ENCODE results near the gene OFD1. TPM values are rescaled to one million over a fixed set of nuclear protein-coding genes. Genes with fewer than 3 reads are reported as not detected.

Gene OFD1
- total and polyA plus RNA-seq, 9 donors: 21.8 to 35.7 (median 32.1) TPM

DNA sequence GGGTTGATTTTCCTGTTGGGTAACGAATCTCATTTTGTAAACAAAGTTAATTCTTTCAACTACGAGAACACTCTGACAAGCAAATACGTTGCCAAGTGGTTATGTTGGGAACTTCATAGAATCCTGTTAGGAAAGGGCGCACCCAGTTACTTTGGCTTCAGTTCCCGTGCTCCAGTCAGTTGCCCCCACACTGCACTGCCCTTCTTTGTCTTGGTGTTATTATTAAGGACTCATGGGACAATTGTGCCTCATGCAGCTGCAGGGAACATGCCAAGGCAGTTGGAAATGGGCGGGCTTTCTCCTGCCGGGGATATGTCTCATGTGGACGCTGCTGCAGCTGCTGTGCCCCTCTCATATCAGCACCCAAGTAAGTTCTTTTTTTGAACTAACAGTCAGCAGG, 28.9 kb downstream of the OFD1 start:
- Histone ChIP-seq H3K27me3 (no peaks in the 10 kb centered on the region), H3K36me3 (no peaks in the 10 kb centered on the region), H3K27ac (no peak overlapping the region), H3K4me3 (no peak overlapping the region), H3K9me3 (no peaks in the 10 kb centered on the region), H3K4me1 (ENCODE audit: insufficient read depth) (no peaks in the 10 kb centered on the region)
- TF ChIP-seq POLR2A (IDR thresholded peaks at IDR 0.05): no peak
- no peak for TF ChIP-seq CTCF (IDR thresholded peaks at IDR 0.05)
- no peak for TF ChIP-seq EP300 (IDR thresholded peaks at IDR 0.05)
- intact Hi-C loops (cut with DNase I): loop anchor here in 1 of 4 donors (10.0 kb wide), 1 partner anchor 271 kb away; no protein-coding TSS in a partner anchor
- no peak for DNase-seq
- 84 to 90% (median 87%) methylated on average over 8 of the region's 8 CpGs for WGBS, 3 donors

- WGBS, 3 donors: 67 to 78% (median 76%) methylated on average over 7 of the region's 7 CpGs
- H3K27ac ChIP-seq: no peak overlapping the region
- intact Hi-C loops (cut with DNase I): loop anchor here in 1 of 4 donors (10.0 kb wide), 1 partner anchor 271 kb away; no protein-coding TSS in a partner anchor
Measured at GRCh38 chrX:13764281-13764680, 29.7 kb downstream of the OFD1 start.

GRCh38 chrX:13764765-13765164, 30.2 kb downstream of the OFD1 start:
- H3K36me3 ChIP-seq: no peaks in the 10 kb centered on the region
- no peaks in the 10 kb centered on the region for H3K9me3 ChIP-seq
- H3K4me1 ChIP-seq (ENCODE audit: insufficient read depth): no peaks in the 10 kb centered on the region
- no peaks in the 10 kb centered on the region for H3K27me3 ChIP-seq
- WGBS, 3 donors: 71 to 76% (median 74%) methylated on average over 6 of the region's 6 CpGs
- TF ChIP-seq EP300 (IDR thresholded peaks at IDR 0.05): no peak
- no peak for TF ChIP-seq POLR2A (IDR thresholded peaks at IDR 0.05)
- no peak for TF ChIP-seq CTCF (IDR thresholded peaks at IDR 0.05)
- no peak for DNase-seq
- H3K4me3 ChIP-seq: no peak overlapping the region
- H3K27ac ChIP-seq: no peak overlapping the region
- intact Hi-C loops (cut with DNase I): loop anchor here in 1 of 4 donors (10.0 kb wide), 1 partner anchor 270 kb away; no protein-coding TSS in a partner anchor

More at GRCh38 chrX:13764281-13764680, 29.7 kb downstream of the OFD1 start:
- DNase-seq: no peak
- no peaks in the 10 kb centered on the region for H3K27me3 ChIP-seq
- H3K36me3 ChIP-seq: no peaks in the 10 kb centered on the region
- H3K4me3 ChIP-seq: no peak overlapping the region
- no peaks in the 10 kb centered on the region for H3K9me3 ChIP-seq
- no peak for TF ChIP-seq CTCF (IDR thresholded peaks at IDR 0.05)
- TF ChIP-seq POLR2A (IDR thresholded peaks at IDR 0.05): no peak
- TF ChIP-seq EP300 (IDR thresholded peaks at IDR 0.05): no peak
- no peaks in the 10 kb centered on the region for H3K4me1 ChIP-seq (ENCODE audit: insufficient read depth)

DNA sequence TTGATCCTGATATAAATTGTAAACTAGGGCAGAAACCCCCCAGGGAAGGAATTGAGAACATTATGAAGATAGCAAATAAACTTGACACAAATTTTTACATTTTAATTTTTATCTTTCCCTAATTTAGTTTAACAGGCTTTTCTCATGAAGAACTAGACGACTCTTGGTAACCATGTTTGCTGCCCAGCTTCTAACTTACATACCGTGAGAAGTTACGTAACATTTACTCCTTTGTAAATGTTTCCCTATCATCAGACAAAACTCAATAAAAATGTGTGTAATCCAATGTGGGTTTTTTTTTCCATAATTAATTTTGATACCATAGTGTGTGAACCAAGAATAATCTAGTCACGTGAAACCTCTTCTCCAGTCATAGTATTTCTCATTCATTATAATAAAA, 34.4 kb downstream of the OFD1 start:
- no peaks in the 10 kb centered on the region for H3K9me3 ChIP-seq
- H3K36me3 ChIP-seq: no peaks in the 10 kb centered on the region
- no peaks in the 10 kb centered on the region for H3K27me3 ChIP-seq
- H3K27ac ChIP-seq: no peak overlapping the region
- intact Hi-C loops (cut with DNase I): loop anchor here in 1 of 4 donors (10.0 kb wide), 1 partner anchor 266 kb away; no protein-coding TSS in a partner anchor
- TF ChIP-seq POLR2A (IDR thresholded peaks at IDR 0.05) (no peak), CTCF (IDR thresholded peaks at IDR 0.05) (no peak), EP300 (IDR thresholded peaks at IDR 0.05) (no peak)
- no peaks in the 10 kb centered on the region for H3K4me1 ChIP-seq (ENCODE audit: insufficient read depth)
- no peak for DNase-seq
- 94 to 97% (median 95%) methylated on average over 4 of the region's 4 CpGs for WGBS, 3 donors
- no peak overlapping the region for H3K4me3 ChIP-seq
